Erythroblast (primary cell): ENCODE data around the gene ZNFX1.

Experiments
- GATA1 ChIP-seq: IDR thresholded peaks from 2 replicates; pipeline ENCODE4 v1.6.1; 2011; ENCODE audit warnings: low read depth, mild to moderate bottlenecking, control low read depth, low read length, moderate library complexity
- POLR2A ChIP-seq: IDR thresholded peaks from 2 replicates; pipeline ENCODE4 v1.6.1; 2011; ENCODE audit warnings: mild to moderate bottlenecking, low read length

DNA sequence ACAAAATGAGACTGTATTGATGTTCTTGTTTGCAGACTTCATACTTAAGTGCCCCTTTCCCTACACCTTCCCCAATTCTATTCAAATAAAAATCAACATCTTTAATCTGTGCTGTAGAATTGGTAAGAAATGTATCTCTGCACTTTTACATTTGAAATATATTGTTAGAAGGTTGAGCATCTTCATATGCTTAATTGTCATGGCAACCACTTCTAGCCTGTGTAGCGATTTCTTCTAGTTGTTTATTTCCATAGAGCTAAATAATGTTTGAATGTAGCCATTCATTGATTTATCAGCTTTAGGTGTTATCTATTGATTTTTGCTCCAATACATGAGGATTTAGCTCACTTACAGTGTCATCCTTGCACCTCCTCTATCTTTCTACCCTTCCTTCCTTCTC is 37.7 kb upstream of the ZNFX1 start:
- TF ChIP-seq POLR2A = no peak
- no peak for TF ChIP-seq GATA1
